ENCODE data around the gene GALNTL6. TPM values are rescaled to one million over a fixed set of nuclear protein-coding genes. Genes with fewer than 3 reads are reported as not detected.
"Not testable (repeated sequence)": the region's sequence is repeated elsewhere in the genome, so short reads cannot be mapped to it uniquely, and the experiment has no call there.

The GALNTL6 gene
- total RNA-seq, 1 donor from 2014 or later, result not detected

DNA sequence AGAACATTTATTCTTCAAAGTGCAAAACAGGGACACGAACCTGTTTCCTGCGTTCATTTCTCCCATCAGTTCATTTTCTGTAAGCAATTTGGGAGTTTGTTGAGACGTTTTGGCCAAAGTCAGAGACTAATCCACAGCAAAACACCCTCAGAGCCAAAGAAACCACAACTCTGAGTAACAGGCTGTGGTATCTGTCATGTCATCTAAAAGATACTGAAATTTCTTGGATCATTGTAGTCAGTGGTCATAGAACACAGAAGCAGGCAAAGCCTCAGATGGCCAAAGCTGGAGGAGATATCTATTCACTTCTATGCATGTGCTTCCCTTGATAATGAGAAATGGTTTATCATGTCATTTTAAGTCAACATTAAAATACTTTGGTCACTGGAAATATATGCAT lies 869.8 kb downstream of the GALNTL6 start:
- no peak for DNase-seq

DNA sequence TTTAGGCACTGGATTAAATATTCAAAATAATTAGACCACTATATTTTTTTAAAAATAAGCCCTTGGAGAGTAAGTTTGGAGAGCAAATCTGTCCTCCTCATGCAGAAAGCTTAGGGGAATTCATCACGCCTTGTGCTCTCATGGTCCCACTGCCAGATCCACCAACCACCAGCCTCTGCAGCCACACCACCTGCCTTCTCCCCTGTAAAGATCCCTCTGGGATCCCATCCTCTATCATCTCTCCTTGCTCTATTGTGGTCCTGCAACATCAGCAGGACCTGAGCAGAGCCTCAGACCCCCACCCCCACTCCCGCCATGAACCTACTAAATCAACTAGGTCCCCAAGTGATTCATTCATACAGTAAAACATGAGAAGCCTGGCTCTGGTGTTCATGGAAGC lies 872.8 kb downstream of the GALNTL6 start:
- no peak for DNase-seq

DNA sequence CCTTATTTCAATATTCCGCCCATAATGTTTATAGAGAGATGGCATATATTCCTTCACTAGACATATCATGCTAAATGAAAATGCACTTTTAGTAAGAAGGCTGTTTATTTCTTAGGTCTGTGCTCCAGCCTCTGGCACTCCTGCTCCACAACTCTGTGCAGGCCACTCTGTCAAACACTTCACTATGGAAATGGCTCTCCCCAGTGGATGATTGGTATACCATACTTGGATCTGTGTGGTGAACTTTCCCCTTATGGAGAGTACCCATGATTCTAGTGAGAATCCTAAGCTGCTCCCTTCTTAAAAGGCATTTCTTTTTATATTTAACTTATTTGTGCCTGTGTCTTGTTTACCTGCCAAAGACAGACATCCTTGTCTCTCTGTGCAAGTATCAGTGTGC lies 875.3 kb downstream of the GALNTL6 start:
- DNase-seq, result no peak

- no peak for DNase-seq
Observed at GRCh38 chr4:172691552-172691951, 878.3 kb downstream of the GALNTL6 start.

DNA sequence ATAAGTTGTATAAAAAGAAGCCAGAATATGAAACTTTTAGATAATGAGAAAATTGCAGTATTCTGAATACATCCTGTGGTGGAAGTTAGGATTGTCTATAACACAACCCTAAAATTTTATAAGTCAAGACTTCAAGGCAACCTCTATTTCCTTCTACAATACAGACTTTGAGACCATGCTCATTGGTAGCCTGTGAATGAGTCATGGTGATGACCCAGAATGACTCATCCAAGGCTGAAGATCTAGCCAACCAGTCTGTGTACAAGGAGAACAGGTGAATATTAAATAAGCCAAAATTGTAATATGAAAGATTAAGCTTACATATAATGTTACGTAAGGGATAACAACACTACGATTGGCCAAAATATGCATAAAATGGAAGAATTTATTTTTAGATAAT lies 879.5 kb downstream of the GALNTL6 start:
- DNase-seq, result no peak

- no peak for DNase-seq
Observed at GRCh38 chr4:172698256-172698655, 885.1 kb downstream of the GALNTL6 start.

DNA sequence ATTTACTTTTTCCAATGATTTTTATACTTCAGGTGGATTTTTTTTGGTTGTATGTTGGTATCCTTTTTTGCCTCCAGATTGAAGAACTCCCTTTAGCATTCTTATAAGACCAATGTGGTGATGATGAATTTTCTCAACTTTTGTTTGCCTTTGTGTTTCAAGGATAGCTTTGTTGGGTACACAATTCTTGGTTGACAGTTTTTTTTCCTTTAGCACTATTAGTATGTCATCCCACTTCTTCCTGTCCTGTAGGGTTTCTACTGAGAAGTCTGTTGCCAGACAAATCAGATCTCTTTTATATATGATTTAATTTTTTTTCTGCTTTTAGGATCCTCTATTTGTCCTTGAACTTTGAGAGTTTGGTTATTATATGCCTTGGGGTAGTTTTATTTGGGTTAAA lies 892.4 kb downstream of the GALNTL6 start:
- DNase-seq, result no peak

- no peak for DNase-seq
Observed at GRCh38 chr4:172706000-172706399, 892.8 kb downstream of the GALNTL6 start.

GRCh38 chr4:172707622-172708021 lies 894.4 kb downstream of the GALNTL6 start:
- DNase-seq, result no peak

- DNase-seq, result no peak
Observed at GRCh38 chr4:172708184-172708583, 895.0 kb downstream of the GALNTL6 start.

DNA sequence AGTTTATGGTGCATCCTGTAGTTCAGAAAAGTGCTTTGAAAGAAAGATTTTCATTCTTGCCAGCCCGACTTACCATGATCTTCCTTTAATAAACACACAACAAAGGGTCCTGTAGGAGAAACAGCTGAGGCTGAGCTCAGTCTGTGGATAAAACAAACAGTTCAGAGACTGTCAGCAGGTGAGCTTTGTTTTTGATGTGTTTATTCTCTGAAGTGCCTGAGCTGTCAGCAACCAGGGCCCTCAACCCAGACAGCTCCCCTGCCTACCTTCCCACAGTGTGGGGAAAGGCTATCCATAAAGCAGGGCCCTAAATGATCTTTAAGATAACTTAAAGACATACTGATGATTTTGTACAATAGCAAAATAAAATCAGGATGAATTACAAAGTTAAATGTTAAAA lies 896.2 kb downstream of the GALNTL6 start:
- DNase-seq, result no peak

- DNase-seq, result no peak
Observed at GRCh38 chr4:172716291-172716690, 903.1 kb downstream of the GALNTL6 start.

- DNase-seq, result no peak
Observed at GRCh38 chr4:172721659-172722058, 908.5 kb downstream of the GALNTL6 start.

DNA sequence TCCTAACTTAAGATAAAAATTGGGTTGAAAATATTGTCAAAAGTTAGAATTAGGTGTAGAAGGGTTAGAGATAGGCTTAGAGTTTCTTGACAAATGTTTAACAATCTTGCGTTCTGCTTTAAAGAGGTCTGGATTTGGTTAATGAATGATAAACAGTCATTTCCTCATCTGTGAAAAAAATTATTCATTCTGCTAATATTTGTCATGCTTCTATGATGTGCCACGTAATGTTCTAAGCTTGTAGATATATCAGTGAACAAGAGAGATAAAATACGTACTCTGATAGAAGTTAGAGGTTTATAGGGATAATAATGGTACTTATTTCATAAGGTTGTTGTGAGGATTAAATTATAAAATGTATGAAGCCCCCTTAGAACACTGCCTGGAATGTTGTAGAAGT lies 912.4 kb downstream of the GALNTL6 start:
- no peak for DNase-seq

DNA sequence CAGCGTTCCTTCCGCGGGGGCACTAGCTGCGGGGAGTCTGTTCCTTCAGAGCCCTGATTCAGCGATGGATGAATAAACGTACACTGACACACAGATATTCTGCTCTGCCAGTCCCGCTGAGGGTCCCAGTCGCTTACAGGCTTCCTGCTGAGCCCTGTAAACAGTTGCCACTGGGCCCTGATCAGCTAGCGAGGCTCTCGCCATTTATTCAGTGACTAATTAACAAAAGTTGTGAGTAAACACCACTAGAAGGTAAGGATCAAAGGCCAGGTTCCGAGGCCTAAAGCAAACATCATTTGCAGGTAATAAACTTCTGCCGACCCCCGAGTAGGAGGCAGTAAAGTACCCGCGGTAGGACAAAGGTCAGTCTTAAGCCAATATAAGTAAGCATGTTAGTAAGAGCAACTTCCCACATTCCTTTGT lies 912.8 kb downstream of the GALNTL6 start:
- no peak for DNase-seq

DNA sequence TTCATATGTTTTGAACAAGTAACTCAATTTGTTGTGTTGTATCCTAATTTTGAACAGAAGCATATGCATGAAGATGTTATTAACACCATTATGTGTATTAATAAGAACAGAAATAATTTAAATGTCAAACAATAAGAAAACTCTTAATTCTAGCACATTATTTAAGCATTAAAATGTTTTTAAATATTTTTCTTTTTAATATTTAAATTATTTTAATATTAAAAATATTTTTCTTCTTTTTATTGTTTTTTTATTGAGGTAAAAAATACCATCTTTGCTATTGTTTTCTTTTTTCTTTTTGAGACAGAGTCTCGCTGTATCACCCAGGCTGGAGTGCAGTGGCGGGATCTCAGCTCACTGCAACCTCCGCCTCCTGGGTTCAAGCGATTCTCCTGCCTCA lies 914.4 kb downstream of the GALNTL6 start:
- no peak for DNase-seq

DNA sequence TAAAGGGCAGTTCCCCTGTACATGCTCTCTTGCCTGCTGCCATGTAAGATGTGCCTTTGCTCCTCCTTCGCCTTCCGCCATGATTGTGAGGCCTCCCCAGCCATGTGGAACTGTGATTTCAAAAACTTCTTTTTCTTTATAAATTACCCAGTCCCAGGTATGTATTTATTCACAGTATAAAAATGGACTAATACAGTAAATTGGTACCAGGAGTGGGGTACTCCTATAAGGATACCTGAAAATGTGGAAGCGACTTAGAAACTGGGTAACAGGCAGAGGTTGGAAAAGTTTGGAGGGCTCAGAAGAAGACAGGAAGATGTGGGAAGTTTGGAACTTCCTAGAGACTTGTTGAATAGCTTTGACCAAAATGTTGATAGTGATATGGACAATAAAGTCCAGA lies 920.4 kb downstream of the GALNTL6 start:
- not testable (repeated sequence) for DNase-seq

DNA sequence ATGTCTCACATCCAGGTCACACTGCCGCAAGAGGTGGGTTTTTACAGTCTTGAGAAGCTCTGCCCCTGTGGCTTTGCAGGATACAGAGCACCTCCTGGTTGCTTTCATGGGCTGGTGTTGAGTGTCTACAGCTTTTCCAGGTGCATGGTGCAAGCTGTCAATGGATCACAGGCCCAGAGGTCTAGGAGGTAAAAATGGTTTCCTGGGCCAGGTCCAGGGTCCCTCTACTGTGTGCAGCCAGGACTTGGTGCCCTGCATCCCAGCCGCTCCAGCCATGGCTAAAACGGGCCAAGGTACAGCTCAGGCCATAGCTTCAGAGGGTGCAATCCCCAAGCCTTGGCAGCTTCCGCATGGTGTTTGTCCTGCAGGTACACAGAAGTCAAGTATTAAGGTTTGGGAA lies 921.4 kb downstream of the GALNTL6 start:
- DNase-seq, result no peak

DNA sequence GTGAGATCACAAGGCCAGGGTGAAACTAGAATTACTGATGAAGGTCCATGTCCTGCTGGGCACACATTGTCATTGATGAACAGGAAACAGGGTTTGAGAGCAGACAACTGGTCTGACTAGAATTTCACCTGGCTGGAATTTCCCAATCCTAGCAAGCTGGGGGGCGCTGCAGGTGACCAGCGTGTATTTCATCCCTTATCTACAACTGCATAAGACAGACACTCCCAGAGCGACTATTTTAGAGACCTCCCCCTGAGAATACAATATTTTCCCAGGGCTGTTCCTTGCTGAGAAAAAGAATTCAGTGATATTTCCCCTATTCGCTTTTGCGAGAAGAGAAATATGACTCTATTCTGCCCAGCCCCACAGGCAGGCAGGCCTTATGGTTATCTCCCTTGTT lies 922.8 kb downstream of the GALNTL6 start:
- DNase-seq, result no peak

DNA sequence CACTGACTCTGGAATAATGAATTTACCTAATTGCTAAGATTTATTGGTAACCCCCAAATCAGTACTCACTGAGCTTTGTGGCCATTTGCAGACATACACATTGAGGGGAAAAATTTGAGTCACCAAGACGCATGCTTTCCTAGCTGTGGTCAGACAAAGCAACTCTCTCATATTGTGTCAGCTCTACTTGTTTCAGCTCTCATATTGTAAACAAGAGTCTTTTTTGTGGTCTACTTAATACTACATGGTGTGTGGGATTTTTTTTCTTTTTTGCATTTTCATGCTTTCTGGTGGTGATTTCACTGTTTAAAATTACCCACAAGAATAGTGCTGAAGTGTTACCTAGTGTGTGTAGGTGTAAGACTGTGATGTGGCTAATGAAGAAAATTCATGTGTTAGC lies 927.2 kb downstream of the GALNTL6 start:
- DNase-seq, result no peak

- DNase-seq, result no peak
Observed at GRCh38 chr4:172750910-172751309, 937.7 kb downstream of the GALNTL6 start.

DNA sequence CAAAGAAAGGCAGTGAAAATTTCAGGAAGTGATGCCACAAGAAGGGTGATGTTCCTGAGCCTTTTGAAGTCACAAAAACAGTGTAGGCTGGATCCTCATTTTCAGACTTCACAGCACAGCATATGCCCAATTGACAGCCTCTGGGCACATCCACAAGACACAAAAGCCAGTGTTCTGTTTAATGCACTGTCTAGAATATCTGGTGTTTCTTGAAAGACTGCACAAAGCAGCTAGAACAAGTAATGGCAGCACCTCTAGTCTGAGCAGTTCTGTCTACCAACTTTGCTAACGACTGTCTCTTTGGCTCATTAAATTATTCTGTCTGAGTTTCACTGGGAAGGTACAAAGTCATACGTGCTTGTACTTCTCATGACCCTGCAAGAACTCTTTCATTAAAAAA lies 938.3 kb downstream of the GALNTL6 start:
- no peak for DNase-seq

GRCh38 chr4:172758586-172759340 lies 945.6 kb downstream of the GALNTL6 start:
- no peak for DNase-seq

- DNase-seq, result no peak
Observed at GRCh38 chr4:172760512-172760911, 947.3 kb downstream of the GALNTL6 start.

- no peak for DNase-seq
Observed at GRCh38 chr4:172762895-172763294, 949.7 kb downstream of the GALNTL6 start.

Measured in dermis blood vessel endothelial cell (primary cell).